Esophagus muscularis mucosa (tissue), 4 donors: ENCODE measurements around the gene CHL1. TPM values are rescaled to one million over a fixed set of nuclear protein-coding genes. Genes with fewer than 3 reads are reported as not detected.

ENCODE experiments used
- DNase-seq: peaks from one replicate; pipeline ENCODE4 v3.0.0-alpha.2; 2017; ENCODE audit errors: extremely low spot score
- H3K27ac ChIP-seq, 4 donors: fragments of 200-600 bp; sonication (generic); replicated peaks in 1 of 4; 1 replicate in 3 of 4; 2 replicates in 1 of 4; pipeline ENCODE4 v1.5.1; 2016 to 2019; ENCODE audit warnings: mild to moderate bottlenecking in 1 of 4
- H3K27me3 ChIP-seq, 4 donors: fragments of 200-600 bp; sonication (generic); one replicate each; pipeline versions ENCODE4 v1.5.1 to v1.6.0; 2016 to 2019
- H3K36me3 ChIP-seq, 4 donors: fragments of 200-600 bp; sonication (generic); one replicate each; pipeline ENCODE4 v1.5.1; 2016 to 2019
- H3K4me1 ChIP-seq, 4 donors: fragments of 200-600 bp; sonication (generic); one replicate each; pipeline ENCODE4 v1.5.1; 2016 to 2019
- H3K4me3 ChIP-seq, 4 donors: fragments of 200-600 bp; sonication (generic); 1 replicate in 2 of 4; 2 replicates in 2 of 4; pipeline ENCODE4 v1.5.1; 2016 to 2019; ENCODE audit warnings: mild to moderate bottlenecking in 4 of 4, moderate library complexity in 1 of 4
- H3K9me3 ChIP-seq, 4 donors: fragments of 200-600 bp; sonication (generic); 1 replicate in 3 of 4; 2 replicates in 1 of 4; pipeline ENCODE4 v1.5.1; 2016 to 2019
- CTCF ChIP-seq, 3 experiments: fragments of 200-600 bp in 2 of 3; fragments of 450-650 bp in 1 of 3; sonication (generic) in 2 of 3; IDR thresholded peaks; one replicate each; pipeline ENCODE4 v1.5.1; 2017 to 2019; ENCODE audit warnings: antibody characterized with exemption in 3 of 3, mild to moderate bottlenecking in 2 of 3, moderate library complexity in 1 of 3
- EP300 ChIP-seq: sonication (generic); formaldehyde crosslinking; IDR thresholded peaks from one replicate; pipeline ENCODE4 v1.6.1; 2017; ENCODE audit warnings: antibody characterized with exemption
- POLR2A ChIP-seq: fragments of 450-650 bp; IDR thresholded peaks from one replicate; pipeline ENCODE4 v1.6.1; 2017; ENCODE audit warnings: antibody characterized with exemption, moderate library complexity, mild to moderate bottlenecking, low read depth
- POLR2AphosphoS5 ChIP-seq, 2 donors: sonication (generic); formaldehyde crosslinking; IDR thresholded peaks; one replicate each; pipeline ENCODE4 v1.6.1; 2017; ENCODE audit warnings: antibody characterized with exemption in 2 of 2
- WGBS: methylation state at CpG from one replicate; pipeline ENCODE4 v1.1.5; 2018; 5-methylcytosine and 5-hydroxymethylcytosine counted together
- intact Hi-C: fragments of 100-400 bp; cut with DNase I; formaldehyde crosslinking; loops from one replicate; pipeline ENCODE4 v1.15.1; 2023
- total RNA-seq, 4 donors: library from RNA; depleted of rRNA; stranded (reverse); fragments of >200 nt; gene quantifications; one replicate each; pipeline versions ENCODE4 v1.1.0 to v1.2.1, GENCODE V29; 2016

Gene CHL1
- total RNA-seq, 4 donors from 2014 or later, result 33.0 to 49.1 (median 42.5) TPM

GRCh38 chr3:396293-396692, 199.7 kb downstream of the CHL1 start:
- intact Hi-C loops, result no loop called here
- no peaks in the 10 kb centered on the region for H3K27me3 ChIP-seq
- no peak overlapping the region for H3K4me3 ChIP-seq
- no peak overlapping the region for H3K27ac ChIP-seq
- DNase-seq, result no peak
- no peak for TF ChIP-seq POLR2A
- no peak for TF ChIP-seq POLR2AphosphoS5 (IDR thresholded peaks at IDR 0.05)
- TF ChIP-seq CTCF (IDR thresholded peaks at IDR 0.05), result no peak
- TF ChIP-seq EP300, result no peak
- H3K9me3 ChIP-seq, result no peaks in the 10 kb centered on the region
- no peaks in the 10 kb centered on the region for H3K36me3 ChIP-seq
- 86% methylated on average over 3 of the region's 3 CpGs for WGBS
- no peaks in the 10 kb centered on the region for H3K4me1 ChIP-seq

GRCh38 chr3:399647-400046, 203.1 kb downstream of the CHL1 start:
- no peak for TF ChIP-seq EP300
- TF ChIP-seq CTCF (IDR thresholded peaks at IDR 0.05), result no peak
- no peak for TF ChIP-seq POLR2AphosphoS5 (IDR thresholded peaks at IDR 0.05)
- no peak for TF ChIP-seq POLR2A
- H3K4me3 ChIP-seq, result no peak overlapping the region
- intact Hi-C loops, result no loop called here
- 89% methylated on average over 6 of the region's 6 CpGs for WGBS
- H3K4me1 ChIP-seq, result no peaks in the 10 kb centered on the region
- no peak overlapping the region for H3K27ac ChIP-seq
- no peaks in the 10 kb centered on the region for H3K9me3 ChIP-seq
- H3K27me3 ChIP-seq, result no peaks in the 10 kb centered on the region
- no peaks in the 10 kb centered on the region for H3K36me3 ChIP-seq
- no peak for DNase-seq

- no peaks in the 10 kb centered on the region for H3K9me3 ChIP-seq
- H3K36me3 ChIP-seq, result no peaks in the 10 kb centered on the region
- DNase-seq, result no peak
- H3K27me3 ChIP-seq, result peaks cover 0 to 4% (median 0%) of the 10 kb centered on the region in 4 donors
- H3K4me3 ChIP-seq, result no peak overlapping the region
- H3K4me1 ChIP-seq, result no peaks in the 10 kb centered on the region
- WGBS, result 76% methylated on average over 4 of the region's 4 CpGs
- TF ChIP-seq EP300 (no peak), CTCF (IDR thresholded peaks at IDR 0.05) (no peak), POLR2A (no peak), POLR2AphosphoS5 (IDR thresholded peaks at IDR 0.05) (no peak)
- H3K27ac ChIP-seq, result no peak overlapping the region
- intact Hi-C loops, result no loop called here
Measured at GRCh38 chr3:403826-404225, 207.3 kb downstream of the CHL1 start.

- Histone ChIP-seq H3K36me3 (no peaks in the 10 kb centered on the region), H3K27ac (no peak overlapping the region), H3K4me3 (no peak overlapping the region), H3K27me3 (peaks cover 0 to 13% (median 2%) of the 10 kb centered on the region in 4 donors), H3K4me1 (no peaks in the 10 kb centered on the region), H3K9me3 (no peaks in the 10 kb centered on the region)
- TF ChIP-seq POLR2A (no peak), POLR2AphosphoS5 (IDR thresholded peaks at IDR 0.05) (no peak), EP300 (no peak), CTCF (IDR thresholded peaks at IDR 0.05) (no peak)
- DNase-seq, result no peak
- intact Hi-C loops, result no loop called here
- 68% methylated on average over 4 of the region's 4 CpGs for WGBS
Measured at GRCh38 chr3:409011-409410, 212.4 kb downstream of the CHL1 start.

- no peak for DNase-seq
- Histone ChIP-seq H3K27me3 (peaks cover 0 to 13% (median 2%) of the 10 kb centered on the region in 4 donors), H3K4me3 (no peak overlapping the region), H3K27ac (no peak overlapping the region), H3K4me1 (no peaks in the 10 kb centered on the region), H3K36me3 (no peaks in the 10 kb centered on the region), H3K9me3 (no peaks in the 10 kb centered on the region)
- TF ChIP-seq CTCF (IDR thresholded peaks at IDR 0.05) (no peak), POLR2AphosphoS5 (IDR thresholded peaks at IDR 0.05) (no peak), POLR2A (no peak), EP300 (no peak)
- 19% methylated on average over 2 of the region's 2 CpGs for WGBS
- intact Hi-C loops, result no loop called here
Measured at GRCh38 chr3:411226-411625, 214.7 kb downstream of the CHL1 start.
